Type B pancreatic cell (in vitro differentiated cells): ENCODE measurements around the gene C19orf38. TPM values are rescaled to one million over a fixed set of nuclear protein-coding genes. Genes with fewer than 3 reads are reported as not detected.
"Not testable (repeated sequence)": the region's sequence is repeated elsewhere in the genome, so short reads cannot be mapped to it uniquely, and the experiment has no call there.

Source experiments
- DNase-seq: peaks from one replicate; pipeline ENCODE4 v3.0.0; 2021; ENCODE audit warnings: mixed read lengths; ENCODE audit not compliant: unreplicated experiment; ENCODE audit errors: extremely low spot score
- H3K27ac Mint-ChIP-seq: 2 replicates; pipeline ENCODE4 v1.8.0; 2021; ENCODE audit warnings: mild to moderate bottlenecking, mixed read lengths
- H3K27me3 Mint-ChIP-seq: 2 replicates; pipeline ENCODE4 v1.8.0; 2021; ENCODE audit warnings: mixed read lengths
- H3K36me3 Mint-ChIP-seq: 2 replicates; pipeline ENCODE4 v1.8.0; 2021; ENCODE audit warnings: mixed read lengths
- H3K4me1 Mint-ChIP-seq: one replicate; pipeline ENCODE4 v1.8.0; 2021; ENCODE audit warnings: mixed read lengths; ENCODE audit not compliant: unreplicated experiment
- H3K4me3 Mint-ChIP-seq: 2 replicates; pipeline ENCODE4 v1.8.0; 2021; ENCODE audit warnings: mild to moderate bottlenecking, mixed read lengths
- H3K9me3 Mint-ChIP-seq: 2 replicates; pipeline ENCODE4 v1.8.0; 2021; ENCODE audit warnings: mixed read lengths
- total RNA-seq: library from RNA; stranded (reverse); gene quantifications from 2 replicates; pipeline ENCODE4 v1.2.1, GENCODE V29; 2021; ENCODE audit warnings: low replicate concordance
- TF ChIP-seq, protein P1 (sequence below): fragments of 200-600 bp; sonication (generic); conservative IDR thresholded peaks from 2 replicates; pipeline ENCODE4 v1.5.0; 2021; ENCODE audit warnings: antibody characterized with exemption, mild to moderate bottlenecking

The C19orf38 gene
- total RNA-seq, 1 donor from 2014 or later = 1.1 TPM

DNA sequence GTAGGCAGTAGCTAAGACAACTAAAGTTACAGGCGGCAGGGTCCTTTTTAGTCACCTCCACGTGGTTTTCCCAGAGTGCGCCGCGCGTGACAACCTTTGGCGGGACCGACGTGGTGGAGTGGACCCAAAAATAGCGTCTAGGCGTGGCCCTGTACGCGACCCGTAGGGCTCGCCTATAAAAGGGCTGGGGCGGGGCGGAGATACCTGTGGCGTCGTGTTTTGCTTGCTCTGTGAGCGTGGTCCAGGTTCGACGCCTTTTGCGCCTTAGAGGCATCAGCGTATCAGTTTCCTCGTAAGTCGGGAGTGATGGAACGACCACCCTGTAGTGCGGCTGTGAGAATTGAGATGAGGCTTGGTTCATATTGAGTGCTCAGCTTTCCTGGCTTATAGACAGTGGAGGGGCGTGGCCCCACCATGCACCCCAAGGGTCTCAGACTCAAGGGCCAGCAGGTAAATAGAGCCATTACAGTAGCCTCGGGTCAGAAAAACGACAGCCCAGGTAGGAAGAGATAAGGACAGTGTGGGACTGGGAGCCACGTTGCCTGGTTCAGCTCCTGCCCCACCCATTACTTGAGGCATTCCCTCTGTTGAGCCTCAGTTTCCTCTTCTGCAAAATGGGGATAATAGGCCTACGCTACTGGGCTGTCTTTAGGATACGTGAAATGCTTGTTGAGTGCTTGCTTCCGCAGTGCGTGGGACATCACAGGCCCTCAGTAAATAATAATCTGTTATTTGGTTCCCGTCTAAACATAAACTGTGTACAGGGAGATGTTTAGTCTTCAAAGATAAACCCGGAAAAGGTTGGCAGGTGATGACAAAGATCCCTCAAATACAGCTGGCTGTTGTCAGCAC lies 11.5 kb upstream of the C19orf38 start:
- peaks cover 10% of the 10 kb centered on the region for H3K9me3 Mint-ChIP-seq
- H3K36me3 Mint-ChIP-seq = peaks cover 10% of the 10 kb centered on the region
- no peak for DNase-seq
- peak overlapping the region; percentile 99 for H3K27ac Mint-ChIP-seq
- H3K4me1 Mint-ChIP-seq = peaks cover 13% of the 10 kb centered on the region
- no peaks in the 10 kb centered on the region for H3K27me3 Mint-ChIP-seq
- TF ChIP-seq, protein P1, sequence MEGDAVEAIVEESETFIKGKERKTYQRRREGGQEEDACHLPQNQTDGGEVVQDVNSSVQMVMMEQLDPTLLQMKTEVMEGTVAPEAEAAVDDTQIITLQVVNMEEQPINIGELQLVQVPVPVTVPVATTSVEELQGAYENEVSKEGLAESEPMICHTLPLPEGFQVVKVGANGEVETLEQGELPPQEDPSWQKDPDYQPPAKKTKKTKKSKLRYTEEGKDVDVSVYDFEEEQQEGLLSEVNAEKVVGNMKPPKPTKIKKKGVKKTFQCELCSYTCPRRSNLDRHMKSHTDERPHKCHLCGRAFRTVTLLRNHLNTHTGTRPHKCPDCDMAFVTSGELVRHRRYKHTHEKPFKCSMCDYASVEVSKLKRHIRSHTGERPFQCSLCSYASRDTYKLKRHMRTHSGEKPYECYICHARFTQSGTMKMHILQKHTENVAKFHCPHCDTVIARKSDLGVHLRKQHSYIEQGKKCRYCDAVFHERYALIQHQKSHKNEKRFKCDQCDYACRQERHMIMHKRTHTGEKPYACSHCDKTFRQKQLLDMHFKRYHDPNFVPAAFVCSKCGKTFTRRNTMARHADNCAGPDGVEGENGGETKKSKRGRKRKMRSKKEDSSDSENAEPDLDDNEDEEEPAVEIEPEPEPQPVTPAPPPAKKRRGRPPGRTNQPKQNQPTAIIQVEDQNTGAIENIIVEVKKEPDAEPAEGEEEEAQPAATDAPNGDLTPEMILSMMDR = no peak
- H3K4me3 Mint-ChIP-seq = peak overlapping the region; percentile 98

DNA sequence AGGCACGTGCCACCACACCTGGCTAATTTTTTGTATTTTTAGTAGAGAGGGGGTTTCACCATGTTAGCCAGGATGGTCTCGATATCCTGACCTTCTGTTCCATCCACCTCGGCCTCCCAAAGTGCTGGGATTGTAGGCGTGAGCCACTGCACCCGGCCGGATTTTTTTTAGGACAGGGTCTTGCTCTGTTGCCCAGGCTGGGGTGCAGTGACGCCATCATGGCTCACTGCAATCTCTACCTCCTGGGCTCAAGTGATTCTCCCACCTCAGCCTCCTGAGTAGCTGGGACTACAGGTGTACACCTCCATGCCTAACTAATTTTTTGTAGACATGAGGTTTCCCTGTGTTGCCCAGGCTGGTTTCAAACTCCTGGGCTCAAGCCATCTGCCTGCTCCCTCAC lies 10.6 kb upstream of the C19orf38 start:
- H3K27me3 Mint-ChIP-seq, H3K27ac Mint-ChIP-seq, H3K9me3 Mint-ChIP-seq, H3K36me3 Mint-ChIP-seq, H3K4me3 Mint-ChIP-seq, DNase-seq: not testable (repeated sequence)
- peaks cover 13% of the 10 kb centered on the region for H3K4me1 Mint-ChIP-seq

DNA sequence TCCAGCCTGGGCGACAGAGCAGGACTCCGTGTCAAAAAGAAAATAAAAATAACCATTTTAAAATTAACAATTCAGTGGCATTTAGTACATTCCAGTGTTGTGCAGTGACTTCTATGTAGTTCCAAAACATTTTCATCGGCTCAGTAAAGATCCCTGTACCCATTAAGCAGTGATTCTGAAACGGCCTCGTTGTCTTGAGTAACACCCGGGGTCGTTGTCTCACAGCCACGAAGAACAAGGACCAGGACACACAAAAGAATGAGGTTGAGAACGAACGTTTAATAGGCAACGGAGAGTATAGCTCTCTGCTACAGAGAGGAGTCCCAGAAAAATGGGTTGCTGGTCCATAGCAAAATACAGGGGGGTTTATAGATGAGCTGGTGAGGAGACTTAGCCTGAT lies 9.8 kb upstream of the C19orf38 start:
- Mint-ChIP-seq H3K36me3 (peaks cover 10% of the 10 kb centered on the region), H3K27ac (no peak overlapping the region), H3K4me1 (peaks cover 13% of the 10 kb centered on the region), H3K4me3 (no peak overlapping the region), H3K9me3 (peaks cover 10% of the 10 kb centered on the region), H3K27me3 (no peaks in the 10 kb centered on the region)
- TF ChIP-seq, protein P1 = no peak
- no peak for DNase-seq

DNA sequence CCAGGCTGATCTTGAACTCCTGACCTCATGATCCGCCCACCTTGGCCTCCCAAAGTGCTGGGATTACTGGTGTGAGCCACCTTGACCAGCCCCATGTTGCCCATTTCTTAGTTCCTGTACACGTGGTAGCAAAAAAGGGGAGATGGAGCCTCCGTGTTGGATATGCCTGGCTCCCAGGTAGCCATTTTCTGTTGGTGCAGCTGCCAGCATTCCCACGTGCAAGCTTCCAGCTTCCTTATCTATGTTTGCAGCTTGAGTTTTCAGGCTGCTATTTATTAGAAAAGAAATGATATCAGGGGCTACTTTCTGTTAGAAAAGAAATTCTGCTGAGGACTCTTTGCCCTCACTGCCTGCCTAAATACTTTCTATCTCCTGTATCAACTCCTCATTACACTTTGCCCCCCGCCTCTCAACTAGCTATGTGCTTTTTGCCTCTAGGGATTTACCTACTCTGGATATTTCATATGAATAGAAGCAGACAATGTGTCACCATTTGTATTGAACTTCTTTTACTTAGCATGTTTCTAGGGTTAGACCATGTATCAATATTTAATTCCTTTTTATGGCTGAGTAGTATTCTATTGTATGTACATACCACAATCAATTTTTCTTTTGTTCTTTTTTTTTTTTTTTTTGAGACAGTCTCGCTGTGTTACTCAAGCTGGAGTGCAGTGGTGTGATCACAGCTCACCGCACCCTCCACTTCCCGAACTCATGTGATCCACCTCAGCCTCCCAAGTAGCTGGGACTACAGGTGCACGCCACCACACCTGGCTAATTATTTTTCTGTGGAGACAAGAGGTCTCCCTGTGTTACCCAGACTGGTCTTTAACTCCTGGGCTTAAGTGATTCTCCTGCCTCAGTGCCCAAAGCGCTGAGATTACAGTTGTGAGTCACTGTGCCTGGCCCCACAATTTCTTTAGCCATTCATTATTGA lies 8.8 kb upstream of the C19orf38 start:
- H3K36me3 Mint-ChIP-seq = peaks cover 10% of the 10 kb centered on the region
- peaks cover 10% of the 10 kb centered on the region for H3K9me3 Mint-ChIP-seq
- DNase-seq = no peak
- TF ChIP-seq, protein P1 = no peak
- peaks cover 13% of the 10 kb centered on the region for H3K4me1 Mint-ChIP-seq
- peak overlapping the region; percentile 18 for H3K4me3 Mint-ChIP-seq
- peak overlapping the region; percentile 0 for H3K27ac Mint-ChIP-seq
- no peaks in the 10 kb centered on the region for H3K27me3 Mint-ChIP-seq

DNA sequence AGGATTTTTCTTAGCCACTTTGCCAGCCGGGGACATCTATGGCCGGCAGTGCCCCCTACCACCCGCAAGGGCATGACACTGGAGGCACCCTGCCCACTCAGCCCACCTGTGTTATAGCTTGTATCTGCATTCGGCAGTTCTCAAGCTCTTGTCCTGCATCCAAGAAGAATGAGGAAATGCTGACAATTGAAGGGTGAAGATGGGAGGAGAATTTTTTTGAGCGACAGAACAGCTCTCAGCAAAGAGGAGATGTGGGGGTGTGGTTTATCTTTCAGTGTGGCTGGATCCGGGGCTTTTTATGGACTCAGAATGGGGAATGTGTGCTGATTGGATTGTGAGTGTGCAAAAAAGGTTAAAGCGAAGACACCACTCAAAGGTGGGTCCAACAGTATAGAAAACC lies 5.4 kb upstream of the C19orf38 start:
- Mint-ChIP-seq H3K27ac (no peak overlapping the region), H3K9me3 (peaks cover 5% of the 10 kb centered on the region)

More for the DNA sequence above, 5.4 kb upstream of the C19orf38 start:
- TF ChIP-seq, protein P1 = no peak
- peaks cover 3% of the 10 kb centered on the region for H3K36me3 Mint-ChIP-seq
- H3K27me3 Mint-ChIP-seq = peaks cover 4% of the 10 kb centered on the region
- H3K4me3 Mint-ChIP-seq = no peak overlapping the region
- no peak for DNase-seq
- no peaks in the 10 kb centered on the region for H3K4me1 Mint-ChIP-seq
